GM06990 (cell line): ENCODE measurements around the gene TMC5.
A peak's percentile ranks its signal among the peaks of the same experiment; 100 is the strongest.

Experiments
- DNase-seq: peaks from one replicate; pipeline ENCODE4 v3.0.0-alpha.2; 2011; ENCODE audit not compliant: insufficient read length; ENCODE audit errors: extremely low read depth
- H3K27me3 ChIP-seq: replicated peaks from 2 replicates; pipeline ENCODE4 v1.6.0; 2011; ENCODE audit warnings: low read length; ENCODE audit not compliant: control insufficient read depth, insufficient read depth
- H3K36me3 ChIP-seq: 2 replicates; pipeline ENCODE4 v1.5.1; 2011; ENCODE audit warnings: low read length; ENCODE audit not compliant: control insufficient read depth, insufficient read depth
- H3K4me3 ChIP-seq: replicated peaks from 2 replicates; pipeline ENCODE4 v1.5.1; 2011; ENCODE audit warnings: low read depth, mild to moderate bottlenecking, control low read depth, low read length
- TF ChIP-seq, protein P1 (sequence below): IDR thresholded peaks from 2 replicates; pipeline ENCODE4 v1.5.1; 2011; ENCODE audit warnings: low read length, control low read depth, mild to moderate bottlenecking, inconsistent platforms; ENCODE audit not compliant: insufficient read depth, poor library complexity, severe bottlenecking

Gene TMC5

DNA sequence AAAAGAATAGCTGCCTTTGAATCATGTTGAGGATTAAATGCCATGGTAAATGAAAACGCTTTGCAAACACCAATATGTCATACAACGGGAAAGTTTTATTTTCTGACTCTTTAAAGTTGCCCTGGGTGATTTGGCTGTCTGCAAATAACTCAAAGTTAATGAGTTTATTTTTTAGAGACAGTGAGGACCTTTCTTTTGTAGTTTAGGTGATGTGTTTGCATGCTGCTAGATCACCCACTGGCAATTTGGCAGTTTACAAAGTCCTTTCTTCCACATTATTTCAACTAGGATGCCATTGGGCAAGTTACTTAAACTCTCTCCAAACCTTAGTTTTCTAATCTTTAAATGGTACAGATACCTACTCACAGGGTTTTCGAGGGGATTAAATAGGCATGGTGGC is 66.4 kb downstream of the TMC5 start:
- DNase-seq, result no peak
- TF ChIP-seq, protein P1, sequence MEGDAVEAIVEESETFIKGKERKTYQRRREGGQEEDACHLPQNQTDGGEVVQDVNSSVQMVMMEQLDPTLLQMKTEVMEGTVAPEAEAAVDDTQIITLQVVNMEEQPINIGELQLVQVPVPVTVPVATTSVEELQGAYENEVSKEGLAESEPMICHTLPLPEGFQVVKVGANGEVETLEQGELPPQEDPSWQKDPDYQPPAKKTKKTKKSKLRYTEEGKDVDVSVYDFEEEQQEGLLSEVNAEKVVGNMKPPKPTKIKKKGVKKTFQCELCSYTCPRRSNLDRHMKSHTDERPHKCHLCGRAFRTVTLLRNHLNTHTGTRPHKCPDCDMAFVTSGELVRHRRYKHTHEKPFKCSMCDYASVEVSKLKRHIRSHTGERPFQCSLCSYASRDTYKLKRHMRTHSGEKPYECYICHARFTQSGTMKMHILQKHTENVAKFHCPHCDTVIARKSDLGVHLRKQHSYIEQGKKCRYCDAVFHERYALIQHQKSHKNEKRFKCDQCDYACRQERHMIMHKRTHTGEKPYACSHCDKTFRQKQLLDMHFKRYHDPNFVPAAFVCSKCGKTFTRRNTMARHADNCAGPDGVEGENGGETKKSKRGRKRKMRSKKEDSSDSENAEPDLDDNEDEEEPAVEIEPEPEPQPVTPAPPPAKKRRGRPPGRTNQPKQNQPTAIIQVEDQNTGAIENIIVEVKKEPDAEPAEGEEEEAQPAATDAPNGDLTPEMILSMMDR, result no peak
- H3K4me3 ChIP-seq, result no peak overlapping the region

DNA sequence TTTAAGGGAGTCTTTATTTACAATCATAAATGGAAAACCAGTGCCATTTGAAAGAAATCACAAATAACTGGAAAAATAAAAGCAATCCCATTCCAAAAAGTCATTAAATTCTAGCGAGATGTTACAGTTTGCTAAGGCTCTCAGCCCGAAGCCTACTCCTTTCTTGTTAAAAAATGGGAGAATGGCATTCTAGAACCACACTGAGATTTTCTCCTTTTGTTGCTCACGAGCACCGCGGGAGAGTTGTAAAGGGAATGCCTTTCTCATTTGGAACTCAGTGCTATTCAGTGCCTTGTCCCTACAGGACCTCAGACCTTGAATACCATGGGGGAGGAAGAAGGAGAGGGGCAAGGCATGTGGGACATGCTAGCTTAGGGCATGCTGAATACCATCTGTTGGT is 67.9 kb downstream of the TMC5 start:
- TF ChIP-seq, protein P1, result no peak
- Histone ChIP-seq H3K27me3 (no peaks in the 10 kb centered on the region), H3K36me3 (no peaks in the 10 kb centered on the region), H3K4me3 (no peak overlapping the region)
- no peak for DNase-seq

More for the DNA sequence above, 66.4 kb downstream of the TMC5 start:
- Histone ChIP-seq H3K36me3 (no peaks in the 10 kb centered on the region), H3K27me3 (no peaks in the 10 kb centered on the region)

DNA sequence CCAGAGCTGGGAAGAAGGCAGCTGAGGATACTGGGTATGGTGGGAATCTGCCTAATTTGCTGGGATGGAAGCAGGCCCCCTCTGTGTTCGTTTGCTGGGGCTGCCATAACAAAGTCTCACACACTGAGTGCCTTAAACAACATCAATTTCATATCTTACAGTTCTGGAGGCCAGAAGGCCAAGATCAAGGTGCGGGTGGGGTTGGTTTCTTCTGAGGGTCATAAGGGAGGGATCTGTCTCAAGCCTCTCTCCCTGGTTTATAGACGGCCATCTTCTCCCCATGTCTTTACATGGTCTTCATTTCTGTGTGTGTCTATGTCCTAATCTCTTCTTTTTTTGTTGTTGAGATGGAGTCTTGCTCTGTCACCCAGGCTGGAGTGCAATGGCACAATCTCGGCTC is 68.4 kb downstream of the TMC5 start:
- Histone ChIP-seq H3K36me3 (no peaks in the 10 kb centered on the region), H3K27me3 (no peaks in the 10 kb centered on the region), H3K4me3 (no peak overlapping the region)
- no peak for DNase-seq
- TF ChIP-seq, protein P1, result no peak

DNA sequence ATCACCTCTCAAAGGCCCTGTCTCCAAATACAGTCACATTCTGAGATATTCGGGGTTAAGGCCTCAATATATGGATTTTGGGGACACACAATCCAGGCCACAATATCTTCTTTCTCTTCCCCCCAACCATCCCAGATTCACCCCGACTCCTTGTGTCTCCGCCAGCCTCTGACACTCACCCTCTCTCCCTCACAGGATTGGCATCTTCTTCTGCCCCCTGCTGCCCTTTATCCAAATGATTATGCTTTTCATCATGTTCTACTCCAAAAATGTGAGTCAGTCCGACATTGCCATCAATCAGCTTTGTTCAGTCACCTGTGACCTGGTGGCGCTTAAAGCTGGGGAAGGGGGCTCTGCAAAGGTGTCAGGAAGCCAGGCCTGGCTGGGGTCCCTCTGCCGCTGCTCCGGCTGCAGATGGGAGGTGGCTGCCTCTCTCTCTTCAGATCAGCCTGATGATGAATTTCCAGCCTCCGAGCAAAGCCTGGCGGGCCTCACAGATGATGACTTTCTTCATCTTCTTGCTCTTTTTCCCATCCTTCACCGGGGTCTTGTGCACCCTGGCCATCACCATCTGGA is 69.2 kb downstream of the TMC5 start:
- Histone ChIP-seq H3K36me3 (no peaks in the 10 kb centered on the region), H3K27me3 (no peaks in the 10 kb centered on the region), H3K4me3 (no peak overlapping the region)
- no peak for DNase-seq
- TF ChIP-seq, protein P1, result peak; percentile 3

DNA sequence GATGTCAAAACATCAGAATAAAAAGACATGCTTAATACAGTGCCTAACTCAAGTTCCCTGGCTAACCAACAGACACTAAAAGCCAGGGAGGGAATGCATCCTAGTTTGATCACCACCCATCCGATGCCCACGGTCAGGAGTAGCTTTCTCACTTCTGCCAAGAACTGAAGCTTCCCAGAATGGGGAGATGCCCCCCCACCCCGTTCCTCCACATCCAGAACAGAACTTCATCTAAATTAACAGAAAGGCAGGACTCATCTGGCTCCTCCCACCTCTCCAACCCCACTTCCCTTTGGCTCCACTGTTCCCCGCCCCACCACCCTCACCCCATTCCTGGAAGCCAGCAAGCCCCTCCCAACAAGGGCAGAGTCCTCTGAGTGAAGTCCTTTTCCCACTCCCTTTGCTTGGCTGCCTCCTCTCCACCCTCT is 70.5 kb downstream of the TMC5 start:
- no peak overlapping the region for H3K4me3 ChIP-seq
- DNase-seq, result no peak
- H3K27me3 ChIP-seq, result no peaks in the 10 kb centered on the region
- H3K36me3 ChIP-seq, result no peaks in the 10 kb centered on the region
- TF ChIP-seq, protein P1, result no peak

DNA sequence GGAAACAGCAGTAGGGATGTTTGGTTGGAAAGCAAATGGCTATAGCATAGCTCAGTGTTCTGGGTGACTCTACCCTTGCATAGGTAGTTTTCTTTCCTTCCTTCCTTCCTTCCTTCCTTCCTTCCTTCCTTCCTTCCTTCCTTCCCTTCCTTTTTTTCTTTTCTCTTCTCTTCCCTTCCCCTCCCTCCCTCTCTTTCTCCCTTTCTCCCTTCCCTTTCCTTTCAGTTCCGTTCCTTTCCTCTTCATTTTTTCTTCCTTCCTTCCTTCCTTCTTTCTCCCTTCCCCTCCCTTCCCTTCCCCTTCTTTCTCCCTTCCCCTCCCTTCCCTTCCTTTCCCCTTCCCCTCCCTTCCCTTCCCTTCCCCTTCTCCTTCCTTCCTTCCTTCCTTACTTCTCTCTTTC is 72.9 kb downstream of the TMC5 start:
- H3K27me3 ChIP-seq, result no peaks in the 10 kb centered on the region
- TF ChIP-seq, protein P1, result no peak
- no peak for DNase-seq
- no peaks in the 10 kb centered on the region for H3K36me3 ChIP-seq
- no peak overlapping the region for H3K4me3 ChIP-seq
